ENCODE data around the gene SNX3.
A peak's percentile ranks its signal among the peaks of the same experiment; 100 is the strongest.
"Not testable (repeated sequence)": the region's sequence is repeated elsewhere in the genome, so short reads cannot be mapped to it uniquely, and the experiment has no call there.

Gene SNX3

DNA sequence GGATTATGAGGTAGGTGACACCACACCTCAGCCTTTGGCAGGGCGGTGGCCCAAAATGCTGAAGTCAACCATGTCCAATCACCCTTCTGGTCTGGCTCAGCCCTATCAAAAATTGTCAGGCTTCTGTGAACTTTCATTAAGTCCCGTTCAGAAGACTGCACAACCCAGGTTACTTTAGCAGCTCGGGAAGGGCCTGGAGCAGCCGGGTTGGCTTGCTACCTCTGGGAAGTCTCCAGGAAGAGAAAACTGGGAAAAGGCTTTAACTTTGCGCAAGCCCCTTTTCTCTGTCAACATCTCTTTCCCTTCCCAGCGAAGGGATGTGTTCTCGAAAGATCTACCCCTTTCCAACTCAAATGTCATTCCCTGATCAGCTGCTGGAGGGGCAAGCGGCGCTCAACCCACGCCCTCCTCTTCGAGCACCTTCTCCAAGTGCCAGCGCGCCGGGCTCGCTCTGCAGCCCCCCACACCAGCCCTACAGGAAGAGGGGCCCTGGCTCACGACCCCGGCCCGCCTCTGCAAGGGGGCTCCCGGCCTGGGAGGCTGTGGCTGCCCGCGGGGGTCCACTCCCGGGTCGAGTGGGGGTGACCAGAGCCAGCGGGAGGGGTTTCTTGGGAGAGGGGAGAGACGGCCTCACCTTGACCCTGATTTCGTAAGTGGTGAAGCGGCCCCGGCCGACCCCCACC, 573 bp downstream of the SNX3 start:
- DNase-seq (ENCODE audit: low spot score): peak; percentile 43

DNA sequence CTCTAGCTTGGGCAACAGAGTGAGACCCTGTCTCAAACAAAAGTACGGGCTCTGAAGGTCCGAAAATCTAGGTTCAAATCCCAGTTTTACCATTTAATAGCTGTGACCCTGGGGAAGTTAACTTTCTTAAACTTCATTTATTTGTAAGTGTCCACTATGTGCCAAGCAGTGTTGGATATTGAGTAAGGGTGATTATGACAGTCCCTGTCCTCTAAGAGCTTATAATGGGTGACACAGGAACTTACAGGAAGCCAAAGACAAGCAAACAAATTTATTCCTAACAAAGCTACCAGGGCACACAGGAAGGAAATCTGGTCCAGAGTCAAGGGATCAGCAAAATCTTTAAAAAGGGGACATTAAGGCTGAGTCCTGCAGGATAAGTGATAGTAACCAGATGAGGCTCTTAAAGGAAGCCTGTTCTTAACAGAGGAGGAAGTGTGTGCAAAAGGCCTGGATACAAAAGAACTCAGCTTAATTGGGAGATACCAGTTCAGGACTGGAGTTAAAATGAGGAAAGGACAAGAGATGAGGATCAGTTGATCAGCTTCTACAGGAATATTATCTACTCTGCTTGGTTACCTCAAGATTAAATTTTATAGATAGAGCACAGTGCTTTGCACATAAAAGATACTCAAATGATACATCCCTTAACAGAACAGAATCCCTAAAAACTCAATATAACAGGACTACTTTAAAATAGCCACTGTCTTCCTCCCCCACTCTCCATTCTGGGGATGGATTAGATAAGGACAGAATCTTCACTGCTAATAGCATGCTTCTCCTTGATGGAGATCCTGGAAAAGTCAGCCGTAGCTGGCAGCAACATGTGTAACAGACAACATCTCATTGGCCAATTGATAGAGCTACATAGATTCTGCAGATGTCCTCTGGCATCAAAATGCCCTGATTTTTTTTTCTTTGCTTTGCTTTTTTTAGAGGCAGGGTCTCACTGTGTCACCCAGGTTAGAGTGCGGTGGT, 6.1 kb downstream of the SNX3 start:
- no peak for DNase-seq (ENCODE audit: low spot score)

DNA sequence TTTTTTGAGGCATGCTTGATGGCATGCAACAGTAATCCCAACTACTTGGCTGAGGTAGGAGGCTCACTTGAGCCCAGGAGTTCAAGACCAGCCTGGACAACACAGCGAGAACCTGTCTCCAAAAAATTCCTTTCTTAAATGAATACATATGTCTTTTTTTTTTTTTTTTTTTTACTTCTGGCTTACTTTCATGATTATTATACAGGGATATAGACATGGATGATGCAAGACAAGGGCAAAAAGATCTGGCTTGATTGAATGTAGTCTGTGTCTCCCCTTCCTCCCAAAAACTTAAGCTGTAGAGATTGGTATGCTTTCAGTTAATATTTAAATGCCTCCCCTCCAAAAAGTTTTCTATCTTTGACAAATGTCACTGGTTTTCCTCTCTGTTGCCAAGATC, 7.6 kb downstream of the SNX3 start:
- no peak for DNase-seq (ENCODE audit: low spot score)

DNA sequence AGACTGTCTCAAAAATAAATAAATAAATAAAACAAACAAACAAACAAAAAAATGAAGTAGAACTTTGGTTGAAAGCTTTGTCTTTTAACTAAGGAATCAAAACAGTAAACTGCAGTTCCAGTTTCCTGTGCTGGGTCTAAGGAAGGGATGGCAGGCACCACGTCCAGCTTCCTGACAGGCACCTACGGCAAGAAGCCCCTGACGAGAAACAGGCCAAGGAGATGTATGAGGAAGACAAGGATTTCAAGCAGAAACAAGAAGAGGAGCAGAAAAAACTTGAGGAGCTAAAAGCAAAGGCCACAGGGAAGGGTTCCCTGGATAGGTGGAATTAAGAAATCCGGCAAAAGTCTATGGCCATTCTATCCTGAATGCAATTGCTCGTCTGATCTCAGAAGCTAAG, 8.8 kb downstream of the SNX3 start:
- no peak for DNase-seq (ENCODE audit: low spot score)

DNA sequence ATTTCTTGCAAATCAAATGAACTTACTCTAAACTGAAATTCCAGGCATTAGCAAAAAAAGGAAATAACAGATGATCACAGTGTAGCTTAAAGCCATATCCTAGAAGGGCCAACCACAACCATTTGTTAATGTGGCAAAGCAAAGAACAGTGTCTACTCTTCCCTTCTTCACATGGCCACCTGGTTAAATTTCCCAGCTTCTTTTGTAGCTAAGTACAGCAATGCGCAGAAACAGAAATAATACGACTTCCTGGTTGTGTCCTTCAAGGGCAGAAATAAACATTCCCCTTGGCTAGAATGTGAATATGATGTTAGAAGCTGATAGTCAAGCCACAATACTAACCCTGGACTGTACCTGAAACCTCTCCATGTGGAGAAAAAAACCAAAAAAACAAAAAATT, 9.6 kb downstream of the SNX3 start:
- no peak for DNase-seq (ENCODE audit: low spot score)

DNA sequence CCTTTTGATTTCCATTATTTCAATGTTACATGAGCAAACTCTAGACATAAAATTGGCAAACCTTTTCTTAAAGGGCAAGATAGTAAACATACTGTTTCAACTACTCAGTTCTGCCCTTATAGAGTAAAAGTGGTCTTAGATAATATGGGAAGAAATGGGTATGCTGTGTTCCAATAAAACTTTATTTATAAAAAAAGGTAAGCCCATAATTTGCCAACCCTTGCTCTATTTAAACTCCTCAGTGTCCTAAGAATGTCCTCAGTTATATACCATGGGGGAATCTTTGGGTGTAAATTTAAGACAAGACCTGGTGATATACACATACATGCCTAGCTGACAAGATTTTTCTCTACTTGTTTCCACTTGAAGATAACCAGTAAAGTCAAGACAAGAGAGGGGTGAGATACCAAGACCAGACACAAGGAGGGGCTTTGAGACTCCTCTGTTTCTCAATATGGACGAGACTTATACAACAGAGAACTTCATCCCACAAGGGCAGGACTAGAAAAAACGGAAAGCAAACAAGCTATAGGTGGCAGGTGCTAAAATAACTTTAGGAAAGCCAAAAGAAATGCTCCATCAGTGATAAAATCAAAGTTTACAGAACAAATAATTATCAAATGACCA, 10.5 kb downstream of the SNX3 start:
- no peak for DNase-seq (ENCODE audit: low spot score)

DNA sequence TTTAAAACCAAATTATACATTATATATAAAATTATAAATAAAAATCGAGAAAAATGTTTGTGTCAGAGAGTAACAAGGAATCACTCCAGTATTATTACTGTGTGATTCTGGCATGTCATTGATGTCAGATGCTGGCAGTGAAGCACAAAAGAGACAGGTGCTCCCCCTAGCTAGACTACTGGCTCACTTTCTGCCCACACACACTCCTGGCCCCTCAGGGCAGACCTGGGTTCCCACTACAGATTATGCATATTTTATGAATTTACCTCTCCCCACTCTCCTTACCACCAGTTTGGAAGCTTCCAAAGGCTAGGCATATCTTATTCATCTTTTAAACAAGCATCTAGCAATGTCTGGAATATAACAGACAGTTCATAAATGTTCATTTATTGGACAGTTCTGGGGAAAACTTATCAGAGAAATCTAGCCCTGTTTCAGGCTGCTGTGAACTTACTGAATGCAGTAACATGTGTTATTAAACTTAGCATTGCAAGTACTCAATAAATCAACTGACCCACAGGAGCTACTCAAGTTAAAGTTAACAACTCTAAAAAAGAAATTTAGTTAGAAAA, 12.8 kb downstream of the SNX3 start:
- no peak for DNase-seq (ENCODE audit: low spot score)

DNA sequence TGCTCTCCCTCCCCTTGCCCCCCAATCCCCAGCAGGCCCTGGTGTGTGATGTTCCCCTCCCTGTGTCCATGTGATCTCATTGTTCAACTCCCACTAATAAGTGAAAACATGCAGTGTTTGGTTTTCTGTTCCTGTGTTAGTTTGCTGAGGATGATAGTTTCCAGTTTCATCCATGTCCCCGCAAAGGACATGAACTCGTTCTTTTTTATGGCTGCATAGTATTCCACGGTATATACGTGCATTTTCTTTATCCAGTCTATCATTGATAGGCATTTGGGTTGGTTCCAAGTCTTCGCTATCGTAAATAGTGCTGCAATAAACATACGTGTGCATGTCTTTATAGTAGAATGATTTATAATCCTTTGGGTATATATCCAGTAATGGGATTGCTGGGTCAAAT, 15.7 kb downstream of the SNX3 start:
- not testable (repeated sequence) for DNase-seq (ENCODE audit: low spot score)

DNA sequence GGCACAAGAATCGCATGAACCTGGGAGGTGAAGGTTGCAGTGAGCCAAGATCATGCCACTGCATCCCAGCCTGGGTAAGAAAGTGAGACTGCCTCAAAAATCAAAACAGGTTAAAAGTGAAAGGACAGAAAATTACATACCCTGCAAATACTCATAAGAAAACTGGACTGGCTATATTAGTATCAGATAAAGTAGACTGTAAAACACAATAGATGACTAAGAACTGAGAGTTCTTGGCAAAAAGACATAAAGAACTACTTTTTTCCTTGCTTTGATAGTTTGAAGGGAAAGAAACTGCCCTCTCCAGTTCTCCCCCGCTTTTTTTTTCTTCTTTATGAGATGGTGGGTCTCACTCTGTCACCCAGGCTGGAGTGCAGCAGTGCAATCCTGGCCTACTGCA, 17.0 kb downstream of the SNX3 start:
- DNase-seq (ENCODE audit: low spot score): no peak

DNA sequence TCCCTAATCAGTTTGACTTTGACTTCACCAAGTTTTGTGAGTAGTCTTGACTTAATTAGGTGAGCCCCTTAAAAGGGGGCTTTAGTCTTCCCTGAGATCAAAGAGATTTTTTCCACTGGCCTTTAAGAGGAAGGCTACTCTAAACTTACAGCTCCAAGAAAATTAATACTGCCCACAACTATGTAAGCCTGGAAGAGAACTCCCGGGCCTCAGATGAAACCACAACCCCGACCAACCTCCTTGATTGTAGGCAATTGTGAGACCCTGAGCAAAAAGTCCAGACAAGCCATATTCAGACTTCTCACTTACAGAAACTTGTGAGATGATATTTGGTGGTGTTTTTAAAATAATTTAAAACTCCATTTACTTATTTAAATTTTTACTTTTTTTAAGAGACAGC, 18.1 kb downstream of the SNX3 start:
- no peak for DNase-seq (ENCODE audit: low spot score)

DNA sequence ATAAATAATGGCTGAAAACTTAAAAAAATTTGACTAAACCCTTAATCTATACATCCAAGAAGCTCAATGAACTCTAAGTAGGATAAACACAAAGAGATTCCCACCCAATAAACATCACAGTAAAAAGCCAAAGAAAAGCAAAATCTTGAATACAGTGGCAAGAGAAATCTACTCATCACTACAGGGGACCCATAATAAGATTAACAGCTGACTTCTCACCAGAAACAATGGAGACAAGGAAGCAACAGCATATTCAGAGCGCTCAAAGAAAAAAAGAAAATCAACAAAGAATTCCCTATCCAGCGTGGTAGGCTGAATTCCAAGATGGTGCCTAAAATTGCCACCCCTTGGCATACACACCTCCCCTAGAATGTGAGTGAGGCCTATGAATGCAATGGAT, 18.6 kb downstream of the SNX3 start:
- DNase-seq (ENCODE audit: low spot score): no peak

DNA sequence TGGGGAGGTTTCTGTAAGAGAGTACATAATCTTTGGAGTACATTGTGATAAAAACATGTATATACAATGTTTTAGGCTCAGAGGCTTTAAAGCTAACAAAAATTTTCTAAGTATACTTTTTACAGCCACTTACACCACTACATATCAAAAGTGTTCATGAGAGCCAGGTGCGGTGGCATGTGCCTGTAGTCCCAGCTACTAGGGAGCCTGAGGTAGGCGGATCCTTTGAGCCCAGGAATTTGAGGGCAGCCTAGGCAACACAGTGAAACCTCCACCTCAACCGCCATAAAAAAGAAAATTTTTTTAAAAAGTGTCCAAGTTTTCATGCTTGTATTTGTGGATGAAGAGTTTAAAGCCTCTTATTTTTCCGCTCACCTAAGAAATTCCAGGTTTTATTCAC, 22.5 kb downstream of the SNX3 start:
- DNase-seq (ENCODE audit: low spot score): no peak

DNA sequence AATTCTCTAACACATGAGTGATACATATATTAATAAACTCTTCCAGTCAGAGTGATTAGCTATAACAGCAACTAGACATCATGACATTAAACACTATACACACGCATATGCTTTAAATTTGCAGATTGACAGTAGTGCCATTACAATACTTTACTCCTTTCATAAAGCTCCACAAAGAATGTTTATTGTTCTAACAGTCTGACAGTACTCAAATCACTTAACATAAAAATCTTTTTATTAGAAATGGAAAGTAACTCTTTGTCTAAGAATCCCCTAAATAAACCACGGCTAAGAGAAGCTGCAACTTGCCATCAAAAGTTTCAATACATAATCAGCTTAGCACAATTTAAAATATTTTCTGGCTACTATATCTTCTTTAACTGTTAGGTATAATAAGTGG, 24.0 kb downstream of the SNX3 start:
- DNase-seq (ENCODE audit: low spot score): no peak

DNA sequence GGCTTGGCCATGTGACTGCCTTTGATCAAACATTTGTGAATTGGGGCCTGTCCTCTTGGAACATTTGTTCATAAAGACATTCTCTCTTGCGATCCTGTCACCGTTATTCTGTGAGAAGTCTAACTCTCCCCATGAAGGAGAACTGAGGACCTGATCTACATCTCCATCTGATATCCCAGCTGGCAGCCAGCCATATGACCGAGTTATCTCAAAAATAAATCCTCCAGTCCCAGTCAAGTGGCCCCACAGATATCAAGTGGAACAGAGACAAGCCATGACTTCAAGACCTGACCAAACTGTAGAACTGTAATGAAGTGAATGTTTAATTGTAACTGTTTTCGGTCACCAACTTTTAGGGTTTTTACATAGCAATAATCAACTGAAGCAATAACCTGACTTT, 25.7 kb downstream of the SNX3 start:
- DNase-seq (ENCODE audit: low spot score): no peak

DNA sequence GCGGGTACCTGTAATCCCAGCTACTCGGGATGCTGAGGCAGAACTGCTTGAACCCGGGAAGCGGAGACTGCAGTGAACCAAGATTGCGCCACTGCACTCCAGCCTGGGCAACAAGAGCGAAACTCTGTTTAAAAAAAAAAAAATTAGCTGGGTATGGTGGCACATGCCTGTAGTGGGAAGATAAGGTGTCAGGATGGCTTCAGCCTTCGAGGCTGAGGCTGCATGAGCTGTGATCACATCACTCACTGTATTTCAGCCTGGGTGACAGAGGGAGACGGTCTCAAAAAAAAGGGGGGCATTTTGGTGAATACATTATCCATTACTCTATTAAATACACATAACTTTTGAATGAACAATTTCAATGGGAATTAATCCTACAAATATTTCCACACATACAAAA, 32.4 kb downstream of the SNX3 start:
- no peak for DNase-seq (ENCODE audit: low spot score)

DNA sequence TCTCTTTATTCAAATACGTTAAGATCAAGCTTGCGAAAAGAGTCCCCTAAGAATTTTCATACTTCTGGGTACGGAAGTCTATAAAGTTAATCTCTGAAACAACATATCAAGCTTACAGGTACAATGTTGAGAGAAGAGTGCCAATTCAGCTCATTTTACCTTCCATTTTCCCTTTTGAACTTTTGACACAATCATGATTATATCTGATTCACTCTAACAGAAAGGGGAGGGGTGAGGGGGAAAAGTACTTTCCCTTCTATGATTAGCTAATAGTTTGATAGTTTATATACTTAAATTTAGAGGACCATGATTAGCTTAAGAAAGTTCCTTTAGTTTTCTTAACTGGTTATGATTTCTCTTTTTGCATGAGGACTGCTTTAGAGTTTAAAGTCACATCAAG, 33.5 kb downstream of the SNX3 start:
- DNase-seq (ENCODE audit: low spot score): no peak

DNA sequence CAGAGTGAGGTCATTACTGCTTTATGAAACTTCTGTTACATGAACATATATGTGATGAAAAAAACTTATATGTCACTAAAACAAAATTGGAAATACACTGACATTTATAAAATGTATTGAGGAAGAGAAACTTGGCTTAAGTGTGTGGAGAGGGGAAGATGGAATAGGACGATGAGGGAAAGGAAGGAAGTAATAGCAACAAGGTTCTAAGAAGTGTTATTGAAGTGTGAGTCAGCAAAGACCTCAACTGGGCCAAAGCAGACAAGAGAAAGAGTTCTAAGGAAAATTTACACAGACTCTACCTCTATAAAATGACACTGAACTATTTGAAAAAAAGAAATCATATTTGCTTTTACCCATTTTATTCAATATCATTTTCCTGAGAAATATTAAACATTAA, 38.3 kb downstream of the SNX3 start:
- no peak for DNase-seq (ENCODE audit: low spot score)

DNA sequence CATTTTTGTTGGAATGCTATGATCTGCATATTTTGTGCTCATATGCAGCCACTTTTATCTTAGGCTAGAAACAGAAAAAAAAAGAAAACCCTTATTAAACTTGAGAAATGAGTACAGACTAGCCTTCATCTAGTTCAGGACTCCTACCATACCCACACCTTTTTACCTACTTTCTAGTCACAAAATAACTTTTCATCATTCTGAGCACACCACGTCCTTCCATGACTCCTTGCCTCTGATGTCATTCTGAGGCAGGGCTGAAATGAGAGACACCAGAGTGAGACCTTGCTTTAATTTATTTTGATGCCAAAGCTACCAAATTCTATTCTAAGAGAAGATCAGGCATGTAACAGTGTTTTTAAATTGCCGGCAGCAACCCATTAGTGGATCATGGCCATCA, 38.8 kb downstream of the SNX3 start:
- DNase-seq (ENCODE audit: low spot score): no peak

DNA sequence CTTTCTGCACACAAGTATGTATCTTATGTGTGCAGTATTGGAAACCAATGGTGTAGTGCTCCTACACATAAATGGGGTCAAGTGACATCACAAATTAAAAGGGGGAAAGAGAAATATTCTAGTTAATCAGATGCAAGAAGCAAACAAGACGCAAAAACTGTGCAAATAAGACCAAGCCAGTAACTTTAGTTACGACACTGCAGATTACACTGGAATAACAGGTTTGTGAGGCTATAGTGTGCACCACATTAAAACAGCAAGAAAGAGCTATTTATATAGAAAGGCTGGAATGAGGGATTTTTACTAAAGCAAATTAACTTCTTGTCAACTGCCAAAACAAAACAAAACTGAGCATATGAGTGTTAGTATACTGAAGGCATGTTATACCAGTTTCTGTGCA, 49.2 kb downstream of the SNX3 start:
- DNase-seq (ENCODE audit: low spot score): no peak

DNA sequence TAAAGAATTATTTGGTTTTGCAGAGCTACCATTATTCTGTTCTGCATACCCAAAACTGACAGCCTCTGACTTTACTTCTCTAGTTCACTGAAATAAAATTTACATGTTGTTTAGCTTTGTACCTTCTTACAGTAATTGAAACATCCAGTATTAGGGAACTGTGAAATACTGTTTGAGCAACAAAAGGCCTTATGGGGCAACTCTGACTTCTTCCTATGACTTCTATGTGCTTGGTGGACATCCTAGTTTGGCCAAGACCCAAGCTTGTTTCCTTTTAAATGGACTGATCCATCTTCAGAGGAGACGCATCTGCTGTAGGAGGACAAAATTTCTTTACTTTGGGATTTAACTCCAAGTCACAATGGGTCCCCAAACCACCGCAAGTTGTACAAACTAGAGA, 50.3 kb downstream of the SNX3 start:
- DNase-seq (ENCODE audit: low spot score): no peak

DNA sequence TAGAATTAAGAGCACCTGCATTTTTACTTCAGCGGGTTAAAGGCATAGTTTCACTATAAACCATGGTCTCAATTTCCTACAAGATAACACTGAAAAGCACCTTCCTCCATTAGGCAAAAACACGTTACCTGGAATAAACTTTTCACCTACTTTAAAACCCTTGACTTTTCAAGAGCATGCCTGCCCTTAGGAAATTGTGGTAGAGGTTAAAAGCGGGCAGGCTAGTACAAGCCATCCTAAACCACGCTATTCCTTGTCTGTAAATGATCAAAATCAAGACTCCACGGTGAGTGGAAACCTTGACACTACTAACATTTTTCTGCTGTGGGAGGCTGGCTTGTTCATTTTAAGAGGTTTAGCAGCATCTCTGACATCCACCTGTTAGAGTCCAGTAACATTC, 51.1 kb downstream of the SNX3 start:
- no peak for DNase-seq (ENCODE audit: low spot score)

DNA sequence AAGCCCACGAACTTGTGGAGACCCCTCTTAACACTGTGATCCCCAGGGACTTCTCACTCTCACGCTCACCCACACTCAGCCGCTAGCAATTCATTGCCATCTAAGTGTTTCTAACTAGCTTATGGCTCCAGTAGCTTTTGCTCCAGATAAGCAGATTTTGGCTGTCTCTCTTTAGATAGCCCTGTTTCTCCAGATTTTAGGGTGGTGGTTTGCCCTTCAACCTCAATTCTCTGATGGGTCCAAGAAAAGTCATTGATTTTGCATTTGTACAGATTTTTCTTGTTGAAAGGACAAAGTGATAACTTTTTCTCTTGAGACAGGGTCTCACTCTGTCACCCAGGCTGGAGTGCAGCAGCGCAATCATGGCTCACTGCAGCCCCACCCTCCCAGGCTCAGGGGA, 53.8 kb downstream of the SNX3 start:
- DNase-seq (ENCODE audit: low spot score): no peak

All from HuH-7.5 (cell line).